DMS153 treated with DMSO at 0.1 percent for 48 hours (cell line): Measurements from ENCODE around the gene LRWD1.
"Not testable (repeated sequence)": the region's sequence is repeated elsewhere in the genome, so short reads cannot be mapped to it uniquely, and the experiment has no call there.

Experiments
- DNase-seq: peaks from one replicate; lab custom pipeline; 2025; ENCODE audit not compliant: unreplicated experiment; lab: John Stamatoyannopoulos, UW

The LRWD1 gene

GRCh38 chr7:102494026-102494425 is 29.2 kb downstream of the LRWD1 start:
- not testable (repeated sequence) for DNase-seq

GRCh38 chr7:102494473-102495149 is 29.8 kb downstream of the LRWD1 start:
- DNase-seq = not testable (repeated sequence)

- not testable (repeated sequence) for DNase-seq
Observed at GRCh38 chr7:102496861-102497260, 32.1 kb downstream of the LRWD1 start.

GRCh38 chr7:102497308-102497707 is 32.5 kb downstream of the LRWD1 start:
- DNase-seq = not testable (repeated sequence)

GRCh38 chr7:102498321-102498720 is 33.5 kb downstream of the LRWD1 start:
- DNase-seq = not testable (repeated sequence)

GRCh38 chr7:102503141-102503540 is 38.4 kb downstream of the LRWD1 start:
- DNase-seq = not testable (repeated sequence)

GRCh38 chr7:102505298-102506185 is 40.8 kb downstream of the LRWD1 start:
- not testable (repeated sequence) for DNase-seq

GRCh38 chr7:102507410-102508088 is 42.8 kb downstream of the LRWD1 start:
- not testable (repeated sequence) for DNase-seq

GRCh38 chr7:102510575-102510974 is 45.8 kb downstream of the LRWD1 start:
- DNase-seq = not testable (repeated sequence)

- DNase-seq = not testable (repeated sequence)
Observed at GRCh38 chr7:102511860-102512522, 47.2 kb downstream of the LRWD1 start.

- not testable (repeated sequence) for DNase-seq
Observed at GRCh38 chr7:102512642-102513221, 47.9 kb downstream of the LRWD1 start.

GRCh38 chr7:102514881-102515721 is 50.3 kb downstream of the LRWD1 start:
- not testable (repeated sequence) for DNase-seq

GRCh38 chr7:102515889-102516288 is 51.1 kb downstream of the LRWD1 start:
- DNase-seq = not testable (repeated sequence)

- not testable (repeated sequence) for DNase-seq
Observed at GRCh38 chr7:102516951-102517350, 52.2 kb downstream of the LRWD1 start.

- not testable (repeated sequence) for DNase-seq
Observed at GRCh38 chr7:102517550-102518147, 52.9 kb downstream of the LRWD1 start, which contains the start of gene RASA4B. RASA4B (minus strand) TSS chr7:102517777; CDS start chr7:102517710, 67 bp downstream.

- DNase-seq = not testable (repeated sequence)
Observed at GRCh38 chr7:102520797-102521196, 56.0 kb downstream of the LRWD1 start.
